K562 (cell line): ENCODE measurements around the gene ATG14. TPM values are rescaled to one million over a fixed set of nuclear protein-coding genes. Genes with fewer than 3 reads are reported as not detected.
A peak's percentile ranks its signal among the peaks of the same experiment; 100 is the strongest.

Source experiments
- FOXA3 ChIP-seq, 2 experiments: fragments of 450-650 bp in 1 of 2; sonication (generic) in 1 of 2; formaldehyde crosslinking; IDR thresholded peaks in 1 of 2; conservative IDR thresholded peaks in 1 of 2; 2 replicates each; pipeline versions ENCODE4 v1.4.0 to v1.8.0; 2020 to 2022; ENCODE audit warnings: mild to moderate bottlenecking in 2 of 2, missing genetic modification reagents in 1 of 2
- HMGN3 ChIP-seq: IDR thresholded peaks from 2 replicates; pipeline ENCODE4 v1.6.1; 2011; ENCODE audit warnings: borderline replicate concordance, low read depth, mild to moderate bottlenecking, mixed read lengths, low read length; ENCODE audit not compliant: insufficient read length; ENCODE audit errors: extremely low read depth
- MTA2 ChIP-seq: fragments of 450-650 bp; IDR thresholded peaks from 2 replicates; pipeline ENCODE4 v1.6.1; 2016; ENCODE audit warnings: low read depth
- RBM22 ChIP-seq: fragments of 200-400 bp; formaldehyde crosslinking; IDR thresholded peaks from 2 replicates; pipeline ENCODE4 v1.6.1; 2018; ENCODE audit warnings: low read length, low read depth; ENCODE audit not compliant: poor library complexity, severe bottlenecking
- RNF2 ChIP-seq: sonication (generic); IDR thresholded peaks from 2 replicates; pipeline ENCODE4 v1.6.1; 2016
- polyA plus RNA-seq, 8 experiments: library from polyadenylated mRNA; depleted of rRNA in 4 of 8; stranded (reverse) in 5 of 8; unstranded in 3 of 8; fragments of >200 nt; fragmentation: Nextera tagmentation in 2 of 8; fragmentation: Illumina TruSeq in 1 of 8; extraction: Ambion mirVana in 2 of 8; extraction: Trizol in 1 of 8; gene quantifications; 2 replicates each; pipeline versions ENCODE4 v1.2.1 to v1.2.3, GENCODE V29; 2011 to 2014; ENCODE audit warnings: inconsistent platforms in 1 of 8, missing spikeins in 1 of 8
- total RNA-seq, 7 experiments: library from RNA; depleted of rRNA in 6 of 7; stranded (reverse); fragments of >200 nt in 6 of 7; fragmentation: Illumina TruSeq in 2 of 7; extraction: Trizol in 2 of 7; gene quantifications; 2 replicates each; pipeline versions ENCODE4 v1.2.1 to v1.2.3, GENCODE V29; 2011 to 2021; ENCODE audit warnings: low replicate concordance in 1 of 7
- TF ChIP-seq, protein P1 (sequence below): fragments of 450-650 bp; IDR thresholded peaks from 2 replicates; pipeline ENCODE4 v1.6.1; 2016; ENCODE audit warnings: antibody characterized with exemption
- TF ChIP-seq, protein P2 (sequence below): fragments of 450-650 bp; IDR thresholded peaks from 2 replicates; pipeline ENCODE4 v1.6.1; 2016; ENCODE audit warnings: mild to moderate bottlenecking
- TF ChIP-seq, protein P3 (sequence below): IDR thresholded peaks from 2 replicates; pipeline ENCODE4 v1.6.1; 2011; ENCODE audit not compliant: insufficient read length; ENCODE audit errors: extremely low read depth
- TF ChIP-seq, protein P4 (sequence below), 2 experiments: fragments of 450-650 bp; formaldehyde crosslinking in 1 of 2; IDR thresholded peaks; 2 replicates each; pipeline versions ENCODE4 v1.4.0 to v1.6.1; 2014 to 2020; ENCODE audit warnings: mild to moderate bottlenecking in 2 of 2, borderline replicate concordance in 1 of 2, low read depth in 1 of 2

Gene ATG14
- total and polyA plus RNA-seq, 9 of the 15 experiments (the other 6 are each of a cell fraction or from before 2014, with no cell fraction given), result 0.55 to 4.2 (median 3.5) TPM

DNA sequence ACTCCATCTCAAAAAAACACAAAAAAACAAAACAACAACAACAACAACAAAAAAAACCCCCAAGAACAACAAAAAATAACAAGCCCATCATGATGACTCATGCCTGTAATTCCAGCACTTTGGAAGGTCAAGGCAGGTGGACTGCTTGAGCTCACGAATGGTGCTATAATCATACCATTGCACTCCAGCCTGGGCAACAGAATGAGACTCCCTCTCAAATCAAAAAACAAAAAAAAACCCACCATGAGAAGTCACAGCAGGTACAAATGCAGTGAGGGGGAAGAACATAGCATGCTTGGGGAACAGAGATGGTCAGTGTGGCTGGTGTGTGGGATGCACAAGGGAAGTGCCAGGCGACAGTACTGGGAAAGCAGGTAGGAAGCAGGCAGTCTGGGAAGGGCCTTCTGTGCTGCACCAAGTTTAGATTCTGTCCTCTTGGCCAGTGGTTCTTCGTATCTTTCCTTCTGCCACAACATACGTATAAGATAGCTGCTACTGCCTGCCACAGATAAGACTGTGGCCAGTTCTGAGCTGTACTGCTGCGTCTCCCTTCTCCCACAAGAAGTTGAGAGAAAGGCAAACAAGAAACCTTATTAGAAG is 28.0 kb downstream of the ATG14 start (continued):
- TF ChIP-seq, protein P1, sequence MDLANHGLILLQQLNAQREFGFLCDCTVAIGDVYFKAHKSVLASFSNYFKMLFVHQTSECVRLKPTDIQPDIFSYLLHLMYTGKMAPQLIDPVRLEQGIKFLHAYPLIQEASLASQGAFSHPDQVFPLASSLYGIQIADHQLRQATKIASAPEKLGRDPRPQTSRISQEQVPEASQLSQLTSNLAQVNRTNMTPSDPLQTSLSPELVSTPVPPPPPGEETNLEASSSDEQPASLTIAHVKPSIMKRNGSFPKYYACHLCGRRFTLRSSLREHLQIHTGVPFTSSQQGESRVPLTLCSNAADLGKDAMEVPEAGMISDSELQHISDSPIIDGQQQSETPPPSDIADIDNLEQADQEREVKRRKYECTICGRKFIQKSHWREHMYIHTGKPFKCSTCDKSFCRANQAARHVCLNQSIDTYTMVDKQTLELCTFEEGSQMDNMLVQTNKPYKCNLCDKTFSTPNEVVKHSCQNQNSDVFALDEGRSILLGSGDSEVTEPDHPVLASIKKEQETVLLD, result peak; percentile 36; the same call in 1 of the 2 replicates
- peak; percentile 86 for TF ChIP-seq RNF2
- peak in 1 of 2 experiments; percentile 64; a peak in 2 of 4 replicates for TF ChIP-seq FOXA3 (CRISPR knock-in tag; conservative IDR thresholded peaks at IDR 0.05 in 1 of 2, IDR thresholded peaks at IDR 0.05 in 1 of 2)
- peak; percentile 83 for TF ChIP-seq HMGN3
- TF ChIP-seq, protein P2, sequence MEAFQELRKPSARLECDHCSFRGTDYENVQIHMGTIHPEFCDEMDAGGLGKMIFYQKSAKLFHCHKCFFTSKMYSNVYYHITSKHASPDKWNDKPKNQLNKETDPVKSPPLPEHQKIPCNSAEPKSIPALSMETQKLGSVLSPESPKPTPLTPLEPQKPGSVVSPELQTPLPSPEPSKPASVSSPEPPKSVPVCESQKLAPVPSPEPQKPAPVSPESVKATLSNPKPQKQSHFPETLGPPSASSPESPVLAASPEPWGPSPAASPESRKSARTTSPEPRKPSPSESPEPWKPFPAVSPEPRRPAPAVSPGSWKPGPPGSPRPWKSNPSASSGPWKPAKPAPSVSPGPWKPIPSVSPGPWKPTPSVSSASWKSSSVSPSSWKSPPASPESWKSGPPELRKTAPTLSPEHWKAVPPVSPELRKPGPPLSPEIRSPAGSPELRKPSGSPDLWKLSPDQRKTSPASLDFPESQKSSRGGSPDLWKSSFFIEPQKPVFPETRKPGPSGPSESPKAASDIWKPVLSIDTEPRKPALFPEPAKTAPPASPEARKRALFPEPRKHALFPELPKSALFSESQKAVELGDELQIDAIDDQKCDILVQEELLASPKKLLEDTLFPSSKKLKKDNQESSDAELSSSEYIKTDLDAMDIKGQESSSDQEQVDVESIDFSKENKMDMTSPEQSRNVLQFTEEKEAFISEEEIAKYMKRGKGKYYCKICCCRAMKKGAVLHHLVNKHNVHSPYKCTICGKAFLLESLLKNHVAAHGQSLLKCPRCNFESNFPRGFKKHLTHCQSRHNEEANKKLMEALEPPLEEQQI, result no peak
- peak; percentile 93 for TF ChIP-seq MTA2
- TF ChIP-seq, protein P3, sequence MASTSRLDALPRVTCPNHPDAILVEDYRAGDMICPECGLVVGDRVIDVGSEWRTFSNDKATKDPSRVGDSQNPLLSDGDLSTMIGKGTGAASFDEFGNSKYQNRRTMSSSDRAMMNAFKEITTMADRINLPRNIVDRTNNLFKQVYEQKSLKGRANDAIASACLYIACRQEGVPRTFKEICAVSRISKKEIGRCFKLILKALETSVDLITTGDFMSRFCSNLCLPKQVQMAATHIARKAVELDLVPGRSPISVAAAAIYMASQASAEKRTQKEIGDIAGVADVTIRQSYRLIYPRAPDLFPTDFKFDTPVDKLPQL, result no peak
- no peak for TF ChIP-seq RBM22
- TF ChIP-seq, protein P4, sequence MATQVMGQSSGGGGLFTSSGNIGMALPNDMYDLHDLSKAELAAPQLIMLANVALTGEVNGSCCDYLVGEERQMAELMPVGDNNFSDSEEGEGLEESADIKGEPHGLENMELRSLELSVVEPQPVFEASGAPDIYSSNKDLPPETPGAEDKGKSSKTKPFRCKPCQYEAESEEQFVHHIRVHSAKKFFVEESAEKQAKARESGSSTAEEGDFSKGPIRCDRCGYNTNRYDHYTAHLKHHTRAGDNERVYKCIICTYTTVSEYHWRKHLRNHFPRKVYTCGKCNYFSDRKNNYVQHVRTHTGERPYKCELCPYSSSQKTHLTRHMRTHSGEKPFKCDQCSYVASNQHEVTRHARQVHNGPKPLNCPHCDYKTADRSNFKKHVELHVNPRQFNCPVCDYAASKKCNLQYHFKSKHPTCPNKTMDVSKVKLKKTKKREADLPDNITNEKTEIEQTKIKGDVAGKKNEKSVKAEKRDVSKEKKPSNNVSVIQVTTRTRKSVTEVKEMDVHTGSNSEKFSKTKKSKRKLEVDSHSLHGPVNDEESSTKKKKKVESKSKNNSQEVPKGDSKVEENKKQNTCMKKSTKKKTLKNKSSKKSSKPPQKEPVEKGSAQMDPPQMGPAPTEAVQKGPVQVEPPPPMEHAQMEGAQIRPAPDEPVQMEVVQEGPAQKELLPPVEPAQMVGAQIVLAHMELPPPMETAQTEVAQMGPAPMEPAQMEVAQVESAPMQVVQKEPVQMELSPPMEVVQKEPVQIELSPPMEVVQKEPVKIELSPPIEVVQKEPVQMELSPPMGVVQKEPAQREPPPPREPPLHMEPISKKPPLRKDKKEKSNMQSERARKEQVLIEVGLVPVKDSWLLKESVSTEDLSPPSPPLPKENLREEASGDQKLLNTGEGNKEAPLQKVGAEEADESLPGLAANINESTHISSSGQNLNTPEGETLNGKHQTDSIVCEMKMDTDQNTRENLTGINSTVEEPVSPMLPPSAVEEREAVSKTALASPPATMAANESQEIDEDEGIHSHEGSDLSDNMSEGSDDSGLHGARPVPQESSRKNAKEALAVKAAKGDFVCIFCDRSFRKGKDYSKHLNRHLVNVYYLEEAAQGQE (IDR thresholded peaks at IDR 0.05; ENCODE audit: borderline replicate concordance), result peak; percentile 42; the same call in 1 of the 2 replicates
- TF ChIP-seq, protein P4 (CRISPR knock-in tag; IDR thresholded peaks at IDR 0.05; ENCODE audit: low read depth), result no peak
